Ovary (tissue), 9 donors: ENCODE data around the gene RGS19. TPM values are rescaled to one million over a fixed set of nuclear protein-coding genes. Genes with fewer than 3 reads are reported as not detected.

Source experiments
- DNase-seq, 5 donors: peaks; one replicate each; pipeline ENCODE4 v3.0.0-alpha.2; 2019 to 2020
- H3K27ac ChIP-seq, 2 donors: fragments of 200-600 bp; one replicate each; pipeline versions ENCODE4 v1.5.1 to v1.8.0; 2019 to 2022
- H3K27me3 ChIP-seq: fragments of 200-600 bp; one replicate; pipeline ENCODE4 v1.8.0; 2022
- H3K36me3 ChIP-seq: fragments of 200-600 bp; sonication (generic); one replicate; pipeline ENCODE4 v1.5.1; 2019
- H3K4me1 ChIP-seq: one replicate; pipeline ENCODE4 v1.8.1; 2013; ENCODE audit warnings: mild to moderate bottlenecking, moderate library complexity; ENCODE audit not compliant: insufficient read depth
- H3K4me3 ChIP-seq: fragments of 200-600 bp; sonication (generic); one replicate; pipeline ENCODE4 v1.5.1; 2017
- H3K9me3 ChIP-seq, 2 donors: fragments of 200-600 bp in 1 of 2; sonication (generic) in 1 of 2; one replicate each; pipeline versions ENCODE4 v1.5.1 to v1.8.1; 2013 to 2019; ENCODE audit warnings: mild to moderate bottlenecking in 1 of 2, moderate library complexity in 1 of 2
- CTCF ChIP-seq, 3 donors: fragments of 450-650 bp in 2 of 3; fragments of 200-600 bp in 1 of 3; IDR thresholded peaks; one replicate each; pipeline versions ENCODE4 v1.5.1 to v1.8.0; 2016 to 2022; ENCODE audit warnings: antibody characterized with exemption in 3 of 3, mild to moderate bottlenecking in 1 of 3
- EP300 ChIP-seq: sonication (generic); formaldehyde crosslinking; IDR thresholded peaks from one replicate; pipeline ENCODE4 v1.6.1; 2017; ENCODE audit warnings: antibody characterized with exemption
- POLR2A ChIP-seq: fragments of 450-650 bp; IDR thresholded peaks from one replicate; pipeline ENCODE4 v1.6.1; 2017; ENCODE audit warnings: antibody characterized with exemption, mild to moderate bottlenecking, moderate library complexity
- WGBS, 3 donors: extraction: QIAGEN DNeasy Blood & Tissue Kit in 1 of 3; methylation state at CpG; one replicate each; pipeline versions ENCODE4 v1.1.5 to v1.1.7; 2013 to 2017; 5-methylcytosine and 5-hydroxymethylcytosine counted together
- intact Hi-C, 4 donors: fragments of 100-400 bp; cut with DNase I; formaldehyde crosslinking; loops; one replicate each; pipeline versions ENCODE4 v1.11.0 to v1.15.1; 2022 to 2023
- polyA plus RNA-seq, 2 donors: library from polyadenylated mRNA; stranded (reverse); fragments of 200-250 nt in 1 of 2; fragments of 350-450 nt in 1 of 2; fragmentation: Illumina TruSeq in 1 of 2; extraction: RNeasy Lipid Tissue Mini Kit (QIAGEN cat#74804) in 1 of 2; gene quantifications; one replicate each; pipeline ENCODE4 v1.2.3, GENCODE V29; 2013 to 2014
- total RNA-seq, 7 donors: library from RNA; depleted of rRNA in 2 of 7; stranded (reverse); fragments of >200 nt in 2 of 7; fragmentation: NEBNext Ultra II Directional in 3 of 7; extraction: Animal tissue kit (Norgen Biotek cat#: 25700) in 3 of 7; gene quantifications; one replicate each; pipeline versions ENCODE4 v1.1.0 to v1.2.4, GENCODE V29; 2016 to 2023
- donor health status: DM: no; HTN: no; CAD: no; lungs with moderate emphysema.
- donor health status: DM: no; HTN: no; CAD: no.
- donor health status: Bipolar disorder and iron deficiency.
- donor health status: DM: yes; HTN: yes; CAD: no.
- donor health status: DM: no; HTN: no; CAD: no.
- donor health status: DM: yes; HTN: yes; CAD: no.

The RGS19 gene
- total and polyA plus RNA-seq, 9 donors = 2.1 to 7.6 (median 4.5) TPM

DNA sequence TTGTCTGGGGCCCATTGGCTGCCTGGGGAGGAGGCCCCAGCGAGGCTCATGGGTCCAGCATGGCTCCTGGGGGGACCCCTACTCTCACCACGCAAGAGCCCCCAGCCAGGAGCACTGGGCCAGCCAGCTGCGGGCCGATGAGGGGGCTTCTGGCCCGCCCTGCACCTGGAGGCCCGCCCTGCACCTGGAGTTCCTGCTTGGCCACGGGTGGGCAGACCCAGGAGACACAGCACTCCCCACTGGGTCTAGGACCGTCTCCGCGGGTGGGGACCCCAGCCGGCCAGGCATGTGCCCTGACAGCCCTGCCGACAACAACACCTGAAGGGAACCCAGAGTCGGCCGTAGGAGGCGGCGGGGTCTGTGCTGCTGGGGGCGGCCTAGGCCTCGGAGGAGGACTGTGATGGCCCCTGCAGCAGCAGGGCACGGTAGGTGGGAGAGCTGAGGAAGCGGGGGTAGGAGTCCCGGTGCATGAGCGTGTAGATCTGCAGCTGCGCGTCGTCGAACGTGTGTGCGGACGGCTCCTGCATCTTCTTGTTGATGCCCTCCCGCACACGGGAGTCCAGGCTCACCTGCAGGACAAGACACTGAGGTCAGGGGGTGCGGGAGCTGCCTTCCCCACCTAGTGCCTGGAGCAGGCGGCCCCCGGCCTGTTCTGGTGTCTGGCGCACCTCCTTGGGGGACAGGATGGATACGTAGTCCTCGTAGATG is 5.7 kb downstream of the RGS19 start:
- no peaks in the 10 kb centered on the region for H3K36me3 ChIP-seq
- intact Hi-C loops = no loop called here
- no peak overlapping the region for H3K4me3 ChIP-seq
- 82 to 85% (median 83%) methylated on average over 33 to 37 of the region's 37 CpGs for WGBS, 3 donors
- DNase-seq = no peak
- H3K27me3 ChIP-seq = no peaks in the 10 kb centered on the region
- no peaks in the 10 kb centered on the region for H3K9me3 ChIP-seq
- no peaks in the 10 kb centered on the region for H3K4me1 ChIP-seq
- TF ChIP-seq POLR2A (no peak), CTCF (IDR thresholded peaks at IDR 0.05) (no peak), EP300 (no peak)
- no peak overlapping the region for H3K27ac ChIP-seq

DNA sequence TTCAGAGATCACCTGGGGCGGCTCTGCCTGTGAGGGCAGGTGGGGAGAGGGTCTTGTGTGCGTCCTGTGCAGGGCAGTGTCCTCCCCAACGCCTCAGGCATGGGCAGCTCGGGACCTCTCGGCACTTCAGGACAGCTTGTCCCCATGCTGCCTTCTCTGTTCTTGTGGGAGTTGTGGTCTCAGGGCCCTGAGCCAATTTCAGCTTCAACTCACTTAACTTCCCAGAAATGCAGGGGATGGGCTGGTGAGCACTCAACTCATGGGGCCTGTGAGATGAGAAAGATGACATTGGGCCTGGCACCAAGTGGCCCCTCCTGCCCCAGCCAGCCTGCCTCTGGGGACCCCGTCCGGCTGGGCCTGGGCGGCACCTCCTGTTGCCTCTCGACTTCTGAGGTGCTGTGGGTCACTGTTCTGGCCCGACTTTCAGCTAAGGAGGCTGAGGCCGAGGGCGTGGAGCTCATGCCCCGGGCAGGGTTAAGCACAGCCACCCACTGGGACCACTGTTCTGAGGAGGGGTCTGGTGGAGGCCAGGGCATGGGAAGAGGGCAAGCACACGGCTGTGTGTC is 6.7 kb downstream of the RGS19 start:
- H3K9me3 ChIP-seq = no peaks in the 10 kb centered on the region
- H3K36me3 ChIP-seq = no peaks in the 10 kb centered on the region
- H3K4me3 ChIP-seq = no peak overlapping the region
- no peak for DNase-seq
- no peak for TF ChIP-seq POLR2A
- no peak for TF ChIP-seq EP300
- TF ChIP-seq CTCF (IDR thresholded peaks at IDR 0.05) = no peak
- intact Hi-C loops = no loop called here
- 65 to 73% (median 67%) methylated on average over 14 of the region's 14 CpGs for WGBS, 3 donors
- no peak overlapping the region for H3K27ac ChIP-seq
- no peaks in the 10 kb centered on the region for H3K27me3 ChIP-seq
- no peaks in the 10 kb centered on the region for H3K4me1 ChIP-seq

DNA sequence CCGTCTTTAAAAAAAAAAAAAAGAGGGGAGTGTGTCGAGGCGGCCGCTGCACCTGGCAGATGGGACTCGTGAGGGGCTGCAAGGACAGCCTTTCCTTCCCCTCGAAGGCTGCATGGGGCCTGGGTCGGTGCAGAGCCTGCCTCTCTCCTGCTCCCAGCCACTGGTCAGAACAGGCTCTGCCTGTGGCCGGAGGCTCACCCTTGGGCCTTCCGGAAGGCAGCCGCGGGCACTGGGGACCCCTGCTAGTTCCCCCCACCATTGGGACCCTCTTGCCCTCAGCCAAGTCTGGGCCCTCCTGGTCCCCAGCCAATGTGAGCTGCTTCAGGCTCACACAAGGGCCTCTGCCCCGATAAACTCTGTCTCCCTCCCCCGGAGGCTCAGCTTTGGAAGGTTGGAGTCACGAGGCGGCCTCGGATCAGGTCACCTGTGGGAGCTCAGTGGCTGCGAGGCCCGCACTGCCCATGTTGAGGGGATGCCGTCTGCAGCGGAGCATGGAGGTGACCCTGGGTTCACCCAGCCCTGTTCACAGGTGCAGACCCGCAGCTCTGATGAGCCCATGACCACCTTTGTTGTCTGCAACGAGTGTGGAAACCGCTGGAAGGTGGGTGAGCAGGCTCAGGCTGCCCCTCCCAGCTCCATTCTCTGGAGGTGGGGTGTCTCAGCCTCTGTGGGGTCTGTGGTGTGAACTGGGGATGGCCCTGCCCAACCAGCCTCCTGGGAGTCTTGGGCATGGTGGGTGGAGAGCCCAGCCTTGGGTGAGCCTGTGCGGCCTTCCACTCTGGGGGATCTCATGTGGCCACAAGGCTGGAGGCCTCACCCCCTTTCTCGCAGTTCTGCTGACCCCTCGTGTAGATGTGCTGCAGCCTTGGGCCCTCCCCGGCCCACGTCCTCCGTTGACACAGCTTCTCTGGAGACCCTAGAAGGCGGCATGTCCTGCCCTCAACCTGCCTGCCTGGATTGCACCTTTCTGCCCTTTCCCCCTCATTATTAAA is 7.7 kb downstream of the RGS19 start:
- no peaks in the 10 kb centered on the region for H3K27me3 ChIP-seq
- no peak for TF ChIP-seq POLR2A
- TF ChIP-seq CTCF (IDR thresholded peaks at IDR 0.05) = no peak
- no peak for TF ChIP-seq EP300
- H3K4me3 ChIP-seq = no peak overlapping the region
- intact Hi-C loops = no loop called here
- no peaks in the 10 kb centered on the region for H3K36me3 ChIP-seq
- no peaks in the 10 kb centered on the region for H3K9me3 ChIP-seq
- DNase-seq = no peak
- WGBS, 3 donors = 75 to 84% (median 77%) methylated on average over 25 to 30 of the region's 30 CpGs
- no peak overlapping the region for H3K27ac ChIP-seq
- no peaks in the 10 kb centered on the region for H3K4me1 ChIP-seq

DNA sequence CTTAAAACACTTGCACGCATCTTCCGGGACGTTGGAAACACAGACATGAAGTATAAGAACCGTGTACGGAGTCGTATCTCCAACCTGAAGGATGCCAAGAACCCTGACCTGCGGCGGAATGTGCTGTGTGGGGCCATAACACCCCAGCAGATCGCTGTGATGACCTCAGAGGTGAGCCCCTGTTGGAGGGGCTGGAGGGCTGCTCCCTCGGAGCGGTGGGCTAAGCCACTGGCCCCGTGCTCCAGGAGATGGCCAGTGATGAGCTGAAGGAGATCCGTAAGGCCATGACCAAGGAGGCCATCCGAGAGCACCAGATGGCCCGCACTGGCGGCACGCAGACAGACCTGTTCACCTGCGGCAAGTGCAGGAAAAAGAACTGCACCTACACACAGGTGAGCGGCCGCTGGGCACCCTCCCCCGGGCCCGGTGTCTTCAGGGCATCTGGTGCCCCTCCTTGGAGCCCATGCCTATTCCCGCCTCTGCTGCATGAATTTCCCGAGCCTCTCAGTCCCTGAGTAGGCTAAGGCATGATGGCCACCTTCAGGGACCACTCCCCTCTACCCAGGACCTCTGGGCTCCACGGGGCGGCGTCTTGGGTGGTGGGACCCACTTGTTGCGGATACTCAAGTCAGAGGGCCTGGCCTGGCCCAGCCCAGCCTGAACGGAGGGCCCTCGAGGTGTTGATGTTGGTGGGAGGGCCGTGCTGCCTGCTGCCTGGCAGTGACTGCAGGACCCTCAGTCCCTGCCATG is 8.9 kb downstream of the RGS19 start:
- no peak for TF ChIP-seq CTCF (IDR thresholded peaks at IDR 0.05)
- no peak for TF ChIP-seq POLR2A
- TF ChIP-seq EP300 = no peak
- WGBS, 3 donors = 87 to 91% (median 89%) methylated on average over 29 to 31 of the region's 31 CpGs
- H3K4me3 ChIP-seq = no peak overlapping the region
- no peak overlapping the region for H3K27ac ChIP-seq
- H3K27me3 ChIP-seq = no peaks in the 10 kb centered on the region
- intact Hi-C loops = no loop called here
- H3K36me3 ChIP-seq = no peaks in the 10 kb centered on the region
- H3K9me3 ChIP-seq = no peaks in the 10 kb centered on the region
- DNase-seq = no peak
- no peaks in the 10 kb centered on the region for H3K4me1 ChIP-seq
